RKO (cell line): ENCODE data around the gene POU4F2.
"Not testable (repeated sequence)": the region's sequence is repeated elsewhere in the genome, so short reads cannot be mapped to it uniquely, and the experiment has no call there.

Source experiments
- DNase-seq: peaks from one replicate; pipeline ENCODE4 v3.0.0-alpha.2; 2016; ENCODE audit warnings: low spot score

The POU4F2 gene

GRCh38 chr4:146654687-146655520 is 16.2 kb downstream of the POU4F2 start:
- no peak for DNase-seq

- no peak for DNase-seq
Observed at GRCh38 chr4:146655521-146655856, 16.8 kb downstream of the POU4F2 start.

GRCh38 chr4:146661367-146661766 is 22.7 kb downstream of the POU4F2 start:
- DNase-seq: no peak

DNA sequence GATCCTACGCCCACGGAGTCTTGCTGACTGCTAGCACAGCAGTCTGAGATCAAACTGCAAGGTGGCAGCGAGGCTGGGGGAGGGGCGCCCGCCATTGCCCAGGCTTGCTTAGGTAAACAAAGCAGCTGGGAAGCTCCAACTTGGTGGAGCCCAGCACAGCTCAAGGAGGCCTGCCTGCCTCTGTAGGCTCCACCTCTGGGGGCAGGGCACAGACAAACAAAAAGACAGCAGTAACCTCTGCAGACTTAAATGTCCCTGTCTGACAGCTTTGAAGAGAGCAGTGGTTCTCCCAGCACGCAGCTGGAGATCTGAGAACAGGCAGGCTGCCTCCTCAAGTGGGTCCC is 25.2 kb downstream of the POU4F2 start:
- not testable (repeated sequence) for DNase-seq

- DNase-seq: no peak
Observed at GRCh38 chr4:146674829-146675570, 36.3 kb downstream of the POU4F2 start.
